Left kidney (tissue), 2 donors: ENCODE measurements around the gene NRXN3. TPM values are rescaled to one million over a fixed set of nuclear protein-coding genes. Genes with fewer than 3 reads are reported as not detected.
"Not testable (repeated sequence)": the region's sequence is repeated elsewhere in the genome, so short reads cannot be mapped to it uniquely, and the experiment has no call there.

Experiments
- DNase-seq: peaks from one replicate; pipeline ENCODE4 v3.0.0-alpha.2; 2013
- polyA plus RNA-seq: library from polyadenylated mRNA; unstranded; fragments of 120-200 nt; gene quantifications from one replicate; pipeline ENCODE4 v1.2.1, GENCODE V29; 2013; ENCODE audit not compliant: insufficient read length

The NRXN3 gene
- polyA plus RNA-seq, 1 donor, result 9.0 TPM

- not testable (repeated sequence) for DNase-seq
Measured at GRCh38 chr14:78487573-78487972, 317.4 kb downstream of the NRXN3 start.

- DNase-seq, result no peak
Measured at GRCh38 chr14:78488938-78489337, 318.8 kb downstream of the NRXN3 start.

GRCh38 chr14:78491048-78491447 lies 320.9 kb downstream of the NRXN3 start:
- DNase-seq, result no peak

GRCh38 chr14:78498062-78498595 lies 328.0 kb downstream of the NRXN3 start:
- DNase-seq, result no peak

- no peak for DNase-seq
Measured at GRCh38 chr14:78501909-78502308, 331.7 kb downstream of the NRXN3 start.

GRCh38 chr14:78508023-78508422 lies 337.9 kb downstream of the NRXN3 start:
- DNase-seq, result no peak

GRCh38 chr14:78509516-78509915 lies 339.3 kb downstream of the NRXN3 start:
- no peak for DNase-seq

GRCh38 chr14:78512021-78512420 lies 341.8 kb downstream of the NRXN3 start:
- no peak for DNase-seq

GRCh38 chr14:78519863-78520262 lies 349.7 kb downstream of the NRXN3 start:
- peak; percentile 67 for DNase-seq

- no peak for DNase-seq
Measured at GRCh38 chr14:78524196-78524595, 354.0 kb downstream of the NRXN3 start.

- no peak for DNase-seq
Measured at GRCh38 chr14:78524766-78525165, 354.6 kb downstream of the NRXN3 start.

GRCh38 chr14:78530078-78530477 lies 359.9 kb downstream of the NRXN3 start:
- DNase-seq, result peak; percentile 67

- DNase-seq, result no peak
Measured at GRCh38 chr14:78534141-78534540, 364.0 kb downstream of the NRXN3 start.

GRCh38 chr14:78535041-78535440 lies 364.9 kb downstream of the NRXN3 start:
- no peak for DNase-seq

- DNase-seq, result not testable (repeated sequence)
Measured at GRCh38 chr14:78541788-78542187, 371.6 kb downstream of the NRXN3 start.

GRCh38 chr14:78543433-78543832 lies 373.3 kb downstream of the NRXN3 start:
- no peak for DNase-seq

GRCh38 chr14:78561074-78561473 lies 390.9 kb downstream of the NRXN3 start:
- DNase-seq, result no peak

- DNase-seq, result peak; percentile 85
Measured at GRCh38 chr14:78566026-78566858, 396.1 kb downstream of the NRXN3 start.

GRCh38 chr14:78566859-78567172 lies 396.6 kb downstream of the NRXN3 start:
- DNase-seq, result no peak

- peak; percentile 17 for DNase-seq
Measured at GRCh38 chr14:78567343-78567742, 397.2 kb downstream of the NRXN3 start.

- not testable (repeated sequence) for DNase-seq
Measured at GRCh38 chr14:78573736-78574135, 403.6 kb downstream of the NRXN3 start.

- DNase-seq, result no peak
Measured at GRCh38 chr14:78576437-78577166, 406.4 kb downstream of the NRXN3 start.

- no peak for DNase-seq
Measured at GRCh38 chr14:78581229-78581628, 411.1 kb downstream of the NRXN3 start.
